ENCODE measurements around the gene KCNH8. TPM values are rescaled to one million over a fixed set of nuclear protein-coding genes. Genes with fewer than 3 reads are reported as not detected.

KCNH8 gene
- total and polyA plus RNA-seq, 2 of the 4 experiments (the other 2 are of a cell fraction) = not detected

GRCh38 chr3:19487386-19487785 lies 339.1 kb downstream of the KCNH8 start:
- no peak for TF ChIP-seq RCOR1 (IDR thresholded peaks at IDR 0.05; ENCODE audit: insufficient replicate concordance, low read length)
- no peak for TF ChIP-seq POLR2A (IDR thresholded peaks at IDR 0.05; ENCODE audit: low read depth, low read length)
- TF ChIP-seq CHD1 (IDR thresholded peaks at IDR 0.05; ENCODE audit: low read depth, low read length) = no peak
- TF ChIP-seq MAZ (IDR thresholded peaks at IDR 0.05; ENCODE audit: borderline replicate concordance, low read depth, low read length) = no peak
- no peak for TF ChIP-seq FOS (IDR thresholded peaks at IDR 0.05; ENCODE audit: low read depth, low read length)
- no peak for TF ChIP-seq CTCF (conservative IDR thresholded peaks at IDR 0.05; ENCODE audit: low read depth, low read length)
- TF ChIP-seq BHLHE40 (IDR thresholded peaks at IDR 0.05; ENCODE audit: low read depth, low read length) = no peak
- TF ChIP-seq SMC3 (IDR thresholded peaks at IDR 0.05; ENCODE audit: low read depth, low read length) = no peak
- TF ChIP-seq USF2 (IDR thresholded peaks at IDR 0.05; ENCODE audit: low read depth, low read length) = no peak
- TF ChIP-seq MXI1 (IDR thresholded peaks at IDR 0.05; ENCODE audit: borderline replicate concordance, low read depth, low read length) = no peak
- no peak for TF ChIP-seq NFE2L2 (IDR thresholded peaks at IDR 0.05; ENCODE audit: low read depth, low read length)
- TF ChIP-seq RFX5 (IDR thresholded peaks at IDR 0.05; ENCODE audit: low read depth, low read length) = no peak
- TF ChIP-seq RAD21 (IDR thresholded peaks at IDR 0.05; ENCODE audit: low read length) = no peak
- TF ChIP-seq ELK1 (IDR thresholded peaks at IDR 0.05; ENCODE audit: borderline replicate concordance, low read depth, low read length) = no peak
- Histone ChIP-seq H2BK15ac (ENCODE audit: low read depth, low read length) (no peak overlapping the region), H4K5ac (ENCODE audit: low read depth, low read length) (no peak overlapping the region), H3K9me1 (ENCODE audit: insufficient read depth, low read length) (no peaks in the 10 kb centered on the region), H2AK5ac (ENCODE audit: low read depth, low read length) (no peak overlapping the region), H3K4me1 (ENCODE audit: control insufficient read depth, insufficient read depth, low read length) (no peaks in the 10 kb centered on the region), H3K9me3 (ENCODE audit: control insufficient read depth, insufficient read depth, low read length) (peaks cover 8% of the 10 kb centered on the region), H3K4me2 (ENCODE audit: low read depth, low read length) (no peak overlapping the region), H4K20me1 (ENCODE audit: insufficient read depth, low read length) (no peaks in the 10 kb centered on the region), H2AFZ (replicated peaks; ENCODE audit: low read length, poor library complexity) (no peak overlapping the region), H3K27ac (ENCODE audit: insufficient read depth, low read length) (no peak overlapping the region), H2BK5ac (ENCODE audit: low read depth, low read length, poor library complexity, severe bottlenecking) (no peak overlapping the region), H3K56ac (ENCODE audit: extremely low read depth, insufficient read depth, low read length) (no peak overlapping the region), H3K27me3 (ENCODE audit: control insufficient read depth, insufficient read depth, low read length) (no peaks in the 10 kb centered on the region), H2BK20ac (ENCODE audit: low read depth, low read length) (no peak overlapping the region), H3K4ac (ENCODE audit: low read depth, low read length) (no peak overlapping the region), H3K4me3 (ENCODE audit: insufficient read depth, low read depth, low read length) (no peak overlapping the region), H3K36me3 (ENCODE audit: control insufficient read depth, insufficient read depth, low read length) (no peaks in the 10 kb centered on the region), H4K91ac (ENCODE audit: insufficient read depth, low read depth, low read length) (no peak overlapping the region), H3K18ac (ENCODE audit: low read depth, low read length) (no peak overlapping the region), H3K9ac (ENCODE audit: low read depth, low read length) (no peak overlapping the region), H3K79me1 (ENCODE audit: low read depth in 1 of 2, low read length in 2 of 2) (no peaks in the 10 kb centered on the region), H2BK120ac (ENCODE audit: low read depth, low read length) (no peak overlapping the region), H3K23ac (ENCODE audit: low read depth, low read length) (no peak overlapping the region), H2AK9ac (replicated peaks; ENCODE audit: low read depth, low read length, poor library complexity) (no peak overlapping the region), H3K14ac (replicated peaks; ENCODE audit: low read depth, low read length) (no peak overlapping the region), H4K8ac (ENCODE audit: low read depth in 2 of 2, low read length in 2 of 2) (no peak overlapping the region)
- intact Hi-C loops (cut with micrococcal nuclease) = no loop called here
- ChIA-PET CTCF (no interaction called here), POLR2A (ENCODE audit: unreplicated experiment) (no interaction called here)
- no TSS peak for BruUV-seq (replicated peaks)
- dilution Hi-C loops (cut with HindIII; ENCODE audit: low sequenced_read_pairs, unreplicated experiment) = no loop called here
- ATAC-seq (ENCODE audit: low read depth) (no peak), DNase-seq (no peak)
- WGBS, 2 experiments (ENCODE audit: extremely low coverage in 2 of 2, insufficient read length in 1 of 2) = 0% methylated on average over 1 of the region's 6 CpGs; no CpG with 5 or more reads in 1 of the 2 experiments
- in situ Hi-C loops (cut with MboI; ENCODE audit: low sequenced_read_pairs) = no loop called here
